HEK293 (cell line): ENCODE results near the gene ZDHHC8.

Source experiments
- TCF7L2 ChIP-seq: IDR thresholded peaks from 2 replicates; pipeline ENCODE4 v1.6.1; 2011; ENCODE audit warnings: low read depth, mild to moderate bottlenecking, inconsistent platforms, low read length, moderate library complexity, borderline replicate concordance
- YY1 ChIP-seq: fragments of 450-650 bp; formaldehyde crosslinking; IDR thresholded peaks from 2 replicates; pipeline ENCODE4 v1.5.1; 2018; ENCODE audit warnings: missing biosample characterization, missing genetic modification characterization
- ZBTB10 ChIP-seq: fragments of 450-650 bp; formaldehyde crosslinking; IDR thresholded peaks from 2 replicates; pipeline ENCODE4 v1.5.1; 2016; ENCODE audit warnings: missing biosample characterization, missing genetic modification characterization
- ZFHX2 ChIP-seq: fragments of 450-650 bp; formaldehyde crosslinking; conservative IDR thresholded peaks from 2 replicates; pipeline ENCODE4 v1.5.1; 2016; ENCODE audit warnings: missing biosample characterization, missing genetic modification characterization
- ZFP37 ChIP-seq: fragments of 450-650 bp; formaldehyde crosslinking; IDR thresholded peaks from 2 replicates; pipeline ENCODE4 v1.5.1; 2016; ENCODE audit warnings: missing biosample characterization, missing genetic modification characterization
- ZFP41 ChIP-seq: fragments of 450-650 bp; formaldehyde crosslinking; IDR thresholded peaks from 2 replicates; pipeline ENCODE4 v1.5.1; 2016; ENCODE audit warnings: missing biosample characterization, missing genetic modification characterization, borderline replicate concordance
- ZNF169 ChIP-seq: fragments of 450-650 bp; formaldehyde crosslinking; IDR thresholded peaks from 2 replicates; pipeline ENCODE4 v1.5.1; 2016; ENCODE audit warnings: missing biosample characterization, missing genetic modification characterization
- TF ChIP-seq, protein P1 (sequence below): fragments of 450-650 bp; formaldehyde crosslinking; IDR thresholded peaks from 2 replicates; pipeline ENCODE4 v1.5.1; 2016; ENCODE audit warnings: missing biosample characterization, missing genetic modification characterization
- TF ChIP-seq, protein P2 (sequence below): fragments of 450-650 bp; formaldehyde crosslinking; IDR thresholded peaks from 2 replicates; pipeline ENCODE4 v1.5.1; 2017; ENCODE audit warnings: missing biosample characterization, missing genetic modification characterization

DNA sequence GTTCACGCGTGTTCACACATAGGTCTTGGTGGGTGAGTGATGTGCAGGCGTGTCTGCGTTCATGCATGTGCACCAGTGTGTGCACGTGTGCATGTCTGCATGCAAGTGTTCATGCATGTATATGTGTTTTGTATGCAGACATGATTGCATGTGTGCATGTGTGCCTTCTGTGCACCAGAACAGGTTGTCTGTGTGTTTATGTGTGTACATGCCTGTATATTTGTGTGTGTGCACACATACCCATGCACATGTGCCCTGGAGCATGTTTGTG is 4.9 kb downstream of the ZDHHC8 start:
- TF ChIP-seq, protein P1, sequence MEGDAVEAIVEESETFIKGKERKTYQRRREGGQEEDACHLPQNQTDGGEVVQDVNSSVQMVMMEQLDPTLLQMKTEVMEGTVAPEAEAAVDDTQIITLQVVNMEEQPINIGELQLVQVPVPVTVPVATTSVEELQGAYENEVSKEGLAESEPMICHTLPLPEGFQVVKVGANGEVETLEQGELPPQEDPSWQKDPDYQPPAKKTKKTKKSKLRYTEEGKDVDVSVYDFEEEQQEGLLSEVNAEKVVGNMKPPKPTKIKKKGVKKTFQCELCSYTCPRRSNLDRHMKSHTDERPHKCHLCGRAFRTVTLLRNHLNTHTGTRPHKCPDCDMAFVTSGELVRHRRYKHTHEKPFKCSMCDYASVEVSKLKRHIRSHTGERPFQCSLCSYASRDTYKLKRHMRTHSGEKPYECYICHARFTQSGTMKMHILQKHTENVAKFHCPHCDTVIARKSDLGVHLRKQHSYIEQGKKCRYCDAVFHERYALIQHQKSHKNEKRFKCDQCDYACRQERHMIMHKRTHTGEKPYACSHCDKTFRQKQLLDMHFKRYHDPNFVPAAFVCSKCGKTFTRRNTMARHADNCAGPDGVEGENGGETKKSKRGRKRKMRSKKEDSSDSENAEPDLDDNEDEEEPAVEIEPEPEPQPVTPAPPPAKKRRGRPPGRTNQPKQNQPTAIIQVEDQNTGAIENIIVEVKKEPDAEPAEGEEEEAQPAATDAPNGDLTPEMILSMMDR (tag by site-specific recombination) = no peak
- TF ChIP-seq ZFP41 = no peak
- TF ChIP-seq, protein P2, sequence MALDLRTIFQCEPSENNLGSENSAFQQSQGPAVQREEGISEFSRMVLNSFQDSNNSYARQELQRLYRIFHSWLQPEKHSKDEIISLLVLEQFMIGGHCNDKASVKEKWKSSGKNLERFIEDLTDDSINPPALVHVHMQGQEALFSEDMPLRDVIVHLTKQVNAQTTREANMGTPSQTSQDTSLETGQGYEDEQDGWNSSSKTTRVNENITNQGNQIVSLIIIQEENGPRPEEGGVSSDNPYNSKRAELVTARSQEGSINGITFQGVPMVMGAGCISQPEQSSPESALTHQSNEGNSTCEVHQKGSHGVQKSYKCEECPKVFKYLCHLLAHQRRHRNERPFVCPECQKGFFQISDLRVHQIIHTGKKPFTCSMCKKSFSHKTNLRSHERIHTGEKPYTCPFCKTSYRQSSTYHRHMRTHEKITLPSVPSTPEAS (tag by site-specific recombination) = no peak
- TF ChIP-seq ZBTB10 = no peak
- no peak for TF ChIP-seq ZFP37 (tag by site-specific recombination)
- TF ChIP-seq ZFHX2 = no peak
- TF ChIP-seq YY1 = no peak
- TF ChIP-seq ZNF169 (tag by site-specific recombination) = no peak
- TF ChIP-seq TCF7L2 = no peak
